ENCODE results near the gene ALK. TPM values are rescaled to one million over a fixed set of nuclear protein-coding genes. Genes with fewer than 3 reads are reported as not detected.

Gene ALK
- total RNA-seq, 1 donor from 2014 or later, result 2.0 TPM

- FAIRE-seq (no peak), DNase-seq (ENCODE audit: low spot score in 2 of 2) (no peak)
Observed at GRCh38 chr2:29561628-29562027, 359.8 kb downstream of the ALK start.

DNA sequence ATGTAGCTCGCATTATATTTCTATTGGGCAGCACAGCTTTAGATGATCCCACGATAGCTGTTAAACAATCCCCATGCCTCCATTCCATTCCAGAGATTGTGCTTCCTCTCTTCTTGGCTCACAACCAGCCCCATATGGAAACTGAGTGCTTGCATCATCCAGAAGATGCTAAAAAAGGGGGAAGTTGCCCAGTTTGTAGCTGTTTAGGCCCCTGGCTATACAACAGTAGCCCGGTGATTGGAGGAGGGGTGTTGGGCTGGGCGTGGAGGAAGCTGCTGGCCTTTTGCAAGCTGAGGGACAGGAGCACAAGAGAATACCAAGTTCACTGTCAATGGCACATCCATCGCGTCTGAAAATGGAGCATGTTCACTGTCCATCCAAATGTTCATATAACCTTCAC lies 360.2 kb downstream of the ALK start:
- DNase-seq (ENCODE audit: low spot score in 2 of 2) (no peak), FAIRE-seq (no peak)

DNA sequence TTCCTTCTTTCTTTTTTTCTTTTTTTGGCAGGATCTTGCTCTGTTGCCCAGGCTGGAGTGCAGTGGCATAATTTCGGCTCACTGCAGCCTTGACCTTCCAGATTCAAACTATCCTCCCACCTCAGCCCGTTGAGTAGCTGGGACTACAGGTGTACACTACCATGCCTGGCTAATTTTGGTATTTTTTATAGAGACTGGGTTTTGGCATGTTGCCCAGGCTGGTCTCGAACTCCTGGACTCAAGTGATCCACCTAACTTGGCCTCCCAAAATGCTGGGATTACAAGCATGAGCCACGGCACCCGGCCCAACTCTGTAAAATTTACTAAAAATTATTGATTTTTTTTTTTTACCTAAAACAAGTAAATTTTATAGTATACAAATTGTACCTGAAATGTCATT lies 360.8 kb downstream of the ALK start:
- FAIRE-seq, result no peak
- DNase-seq (ENCODE audit: low spot score in 2 of 2), result no peak

DNA sequence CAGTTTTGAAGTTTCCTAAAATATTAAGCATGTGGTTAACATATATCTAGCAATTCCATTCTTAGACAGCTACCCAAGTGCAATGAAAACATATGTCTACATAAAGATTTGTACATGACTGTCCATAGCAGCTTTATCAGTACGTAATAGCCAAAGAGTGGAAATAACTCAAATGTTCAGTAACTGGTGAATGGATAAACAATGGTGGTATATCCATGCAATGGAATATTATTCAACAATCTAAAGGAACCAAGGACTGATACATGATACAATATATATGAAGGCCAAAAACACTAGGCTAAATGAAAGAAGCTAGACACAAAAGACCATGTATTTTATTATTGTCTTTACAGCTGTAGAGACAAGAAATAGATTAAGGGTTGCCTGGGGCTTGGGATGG lies 361.4 kb downstream of the ALK start:
- no peak for DNase-seq (ENCODE audit: low spot score in 2 of 2)
- FAIRE-seq, result no peak

GRCh38 chr2:29559578-29559977 lies 361.8 kb downstream of the ALK start:
- FAIRE-seq, result no peak
- no peak for DNase-seq (ENCODE audit: low spot score in 2 of 2)

DNA sequence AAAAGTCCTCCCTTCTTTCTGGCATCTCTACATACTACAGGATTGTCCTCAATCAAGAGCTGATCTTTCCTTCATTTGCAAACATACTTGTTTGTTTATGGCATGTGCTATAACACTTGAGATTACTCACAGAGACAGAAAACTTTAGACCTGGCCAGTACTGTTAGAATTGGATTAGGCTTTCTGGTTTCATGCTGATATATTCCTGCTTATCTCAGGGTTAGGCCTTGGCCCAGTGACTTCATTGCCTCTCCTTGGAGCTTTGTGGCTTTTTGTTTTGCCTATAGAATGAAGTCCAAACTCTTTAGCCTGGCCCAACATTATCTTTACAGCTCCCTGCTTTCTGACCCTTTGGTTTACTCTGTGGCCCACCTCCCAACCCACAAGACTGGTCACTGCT lies 363.3 kb downstream of the ALK start:
- FAIRE-seq, result no peak
- DNase-seq (ENCODE audit: low spot score in 2 of 2), result no peak

- no peak for FAIRE-seq
- no peak for DNase-seq (ENCODE audit: low spot score in 2 of 2)
Observed at GRCh38 chr2:29557268-29557667, 364.1 kb downstream of the ALK start.

- FAIRE-seq, result no peak
- no peak for DNase-seq (ENCODE audit: low spot score in 2 of 2)
Observed at GRCh38 chr2:29549069-29549380, 372.4 kb downstream of the ALK start.

- FAIRE-seq (no peak), DNase-seq (ENCODE audit: low spot score in 2 of 2) (no peak)
Observed at GRCh38 chr2:29544917-29545316, 376.5 kb downstream of the ALK start.

- DNase-seq (ENCODE audit: low spot score in 2 of 2) (no peak), FAIRE-seq (no peak)
Observed at GRCh38 chr2:29544031-29544430, 377.4 kb downstream of the ALK start.

- DNase-seq (ENCODE audit: low spot score in 2 of 2), result no peak
- FAIRE-seq, result no peak
Observed at GRCh38 chr2:29535188-29535587, 386.2 kb downstream of the ALK start.

- FAIRE-seq (no peak), DNase-seq (ENCODE audit: low spot score in 2 of 2) (no peak)
Observed at GRCh38 chr2:29532436-29532835, 388.9 kb downstream of the ALK start.

DNA sequence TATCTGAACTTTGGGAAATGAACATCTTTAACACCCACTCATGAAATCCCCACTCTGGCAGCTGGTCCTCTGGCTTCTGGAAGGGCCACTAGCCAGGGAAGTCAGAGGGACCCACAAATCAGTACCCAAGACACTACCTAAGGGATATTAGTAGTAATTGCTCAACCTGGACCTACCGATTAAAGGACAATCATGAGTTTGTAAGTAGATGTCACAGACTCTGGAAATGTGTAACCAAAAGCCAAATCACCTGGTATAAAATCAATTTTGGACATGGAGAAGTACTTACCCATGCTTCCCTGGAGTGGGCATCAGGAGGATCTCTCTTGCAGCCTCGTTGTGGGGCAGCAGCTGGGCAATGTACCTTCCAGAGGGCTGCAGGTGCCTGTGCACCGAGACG lies 389.8 kb downstream of the ALK start:
- DNase-seq (ENCODE audit: low spot score in 2 of 2), result no peak
- no peak for FAIRE-seq

DNA sequence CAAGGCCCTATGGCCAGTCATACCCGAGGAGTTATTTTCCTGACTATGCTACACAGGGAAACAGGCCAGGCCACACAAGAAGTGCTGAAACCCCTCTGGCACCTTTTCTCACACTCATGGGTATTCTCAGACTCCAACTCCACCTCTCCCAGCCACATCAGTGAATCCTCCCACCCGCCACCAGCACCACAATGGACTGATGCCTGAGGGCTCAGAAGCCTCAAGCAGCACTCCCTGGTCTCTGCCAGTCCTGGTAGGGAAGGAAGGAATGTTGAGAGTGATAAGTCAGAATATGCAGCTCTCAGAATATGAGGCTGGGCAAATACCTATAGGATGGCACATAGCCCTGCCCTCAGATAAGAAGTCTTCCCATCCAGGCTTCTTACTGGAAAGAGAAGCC lies 391.1 kb downstream of the ALK start:
- FAIRE-seq (no peak), DNase-seq (ENCODE audit: low spot score in 2 of 2) (no peak)

DNA sequence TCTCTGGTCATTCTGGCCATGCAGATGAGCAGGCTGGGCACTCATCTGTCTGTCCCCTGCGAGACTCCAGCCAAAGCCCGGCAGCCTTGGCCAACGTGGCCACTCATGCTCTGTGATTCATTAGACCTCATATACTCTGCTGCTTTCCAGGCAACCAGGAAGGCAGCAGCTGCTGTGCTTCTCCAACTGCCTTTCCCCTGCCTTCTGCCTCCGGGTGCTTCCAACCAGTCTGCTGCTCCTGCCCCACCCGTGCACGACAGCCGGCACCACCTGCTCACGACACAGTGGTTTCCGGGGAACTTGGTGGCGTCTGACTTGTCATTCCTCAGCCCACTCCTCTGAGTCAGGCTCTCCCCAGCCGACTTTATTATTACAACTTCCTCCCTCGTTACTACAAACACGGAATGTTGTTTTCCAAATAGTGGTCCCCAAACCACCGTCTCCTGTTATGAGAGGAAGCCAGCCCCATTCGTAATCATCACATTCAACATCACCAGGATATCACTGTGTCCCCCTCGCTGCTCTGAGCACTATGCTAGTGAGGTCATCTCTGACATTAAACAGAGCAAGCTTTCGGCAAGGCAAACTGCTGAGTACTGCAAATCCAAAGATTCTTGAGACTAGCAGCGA lies 392.4 kb downstream of the ALK start:
- DNase-seq (ENCODE audit: low spot score in 2 of 2) (peak in 1 of 2 donors; percentile 31), FAIRE-seq (no peak)

DNA sequence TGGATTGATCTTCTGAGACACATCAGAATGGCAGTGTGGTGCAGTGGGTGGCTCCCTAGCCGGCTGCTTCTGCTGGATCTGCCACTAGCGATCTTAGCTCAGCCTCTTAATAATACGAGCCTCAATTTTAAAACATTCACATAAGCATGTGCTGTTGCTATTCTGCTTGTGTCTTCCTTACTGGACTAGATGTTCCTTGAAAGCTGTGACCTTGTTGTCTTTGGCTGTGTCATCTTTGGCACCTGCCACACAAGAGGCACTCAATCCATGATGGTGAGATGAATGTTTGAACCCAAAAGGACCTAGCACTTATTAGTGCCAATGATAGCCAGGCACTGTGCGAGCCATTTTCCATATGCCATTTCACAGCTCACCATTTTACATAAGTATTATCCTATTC lies 393.0 kb downstream of the ALK start:
- FAIRE-seq (no peak), DNase-seq (ENCODE audit: low spot score in 2 of 2) (no peak)

- DNase-seq (ENCODE audit: low spot score in 2 of 2) (no peak), FAIRE-seq (no peak)
Observed at GRCh38 chr2:29527947-29528346, 393.4 kb downstream of the ALK start.

- FAIRE-seq, result no peak
- DNase-seq (ENCODE audit: low spot score in 2 of 2), result no peak
Observed at GRCh38 chr2:29526587-29527586, 394.5 kb downstream of the ALK start.

- DNase-seq (ENCODE audit: low spot score in 2 of 2) (no peak), FAIRE-seq (no peak)
Observed at GRCh38 chr2:29525921-29526320, 395.5 kb downstream of the ALK start.

GRCh38 chr2:29524652-29525051 lies 396.7 kb downstream of the ALK start:
- DNase-seq (ENCODE audit: low spot score in 2 of 2), result no peak
- FAIRE-seq, result no peak

DNA sequence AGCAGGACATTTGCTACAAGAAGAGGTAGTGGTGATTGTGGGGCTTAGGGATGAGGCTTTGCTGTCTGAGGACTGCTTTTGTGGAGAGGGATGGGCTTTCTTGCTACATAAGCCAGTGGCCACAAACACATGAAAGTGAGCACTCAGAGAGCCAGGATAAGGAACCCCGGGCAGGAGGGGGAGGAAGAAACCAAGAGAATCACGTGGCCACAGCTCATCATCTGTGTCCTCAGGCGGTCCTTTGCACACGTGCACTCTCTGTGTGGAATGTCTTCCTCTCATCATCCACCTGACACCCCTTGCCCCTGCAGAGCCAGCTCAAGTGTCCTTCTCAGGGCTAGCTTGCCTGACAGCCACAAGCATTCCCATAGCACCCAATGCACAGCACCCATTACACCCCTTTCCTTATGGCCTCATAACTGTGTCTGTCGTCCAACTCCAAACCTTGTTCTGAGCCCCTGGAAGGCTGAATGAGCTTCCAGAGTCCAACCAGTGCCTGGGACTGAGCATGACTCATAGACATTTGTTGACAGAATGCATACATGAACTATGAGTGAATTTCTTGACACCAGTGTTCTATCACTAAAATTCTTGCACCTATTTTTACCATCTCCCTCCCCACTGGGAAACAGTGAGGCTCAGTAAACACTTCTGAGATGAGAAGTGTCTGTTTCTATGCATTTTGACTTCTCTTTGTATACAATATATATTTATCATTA lies 398.3 kb downstream of the ALK start:
- DNase-seq (ENCODE audit: low spot score in 2 of 2), result no peak
- no peak for FAIRE-seq
